HepG2 (cell line): ENCODE data around the gene KLHL8. TPM values are rescaled to one million over a fixed set of nuclear protein-coding genes. Genes with fewer than 3 reads are reported as not detected.

Source experiments
- ATAC-seq: fragments of 200-7000 bp; cut with Tn5 transposase; 3 replicates; pipeline ENCODE4 v1.9.1; 2020; ENCODE audit warnings: mild to moderate bottlenecking, moderate library complexity
- BruUV-seq: library from RNA; stranded (reverse); fragments of 400-500 nt; replicated peaks from 2 replicates; lab custom pipeline; 2021; lab: Mats Ljungman, UMichigan
- CTCF ChIA-PET: fragments of 300-600 bp; formaldehyde crosslinking; extraction: SDS; loops from one replicate; lab custom pipeline; 2021; ENCODE audit warnings: low total read pairs, inconsistent platforms, low intra/inter-chr PET ratio; lab: Yijun Ruan, JAX
- POLR2A ChIA-PET: fragments of 350-600 bp; sonication (Branson Sonifier 250); formaldehyde crosslinking; loops from one replicate; lab custom pipeline; 2020; ENCODE audit warnings: antibody characterized with exemption, inconsistent platforms; lab: Yijun Ruan, JAX
- DNase-seq: peaks from one replicate; pipeline ENCODE4 v3.0.0-alpha.2; 2015; ENCODE audit warnings: low spot score
- FAIRE-seq: peaks from 3 replicates; lab custom pipeline; 2011; peaks lifted over from hg19 to GRCh38; lab: Jason Lieb, UNC
- H2AFZ ChIP-seq: one replicate; pipeline ENCODE4 v1.6.1; 2011; ENCODE audit warnings: low read length, inconsistent platforms
- H3K27ac ChIP-seq: fragments of 300-600 bp; 3 replicates; pipeline ENCODE4 v1.8.0; 2011; ENCODE audit warnings: mixed run types, mild to moderate bottlenecking, mixed read lengths, low read length, inconsistent platforms; ENCODE audit not compliant: insufficient read depth; ENCODE audit errors: extremely low read length
- H3K27me3 ChIP-seq, 2 experiments: fragments of 200-600 bp in 1 of 2; 2 replicates in 1 of 2; 3 replicates in 1 of 2; pipeline versions ENCODE4 v1.6.0 to v1.8.0; 2011; ENCODE audit warnings: low read length in 2 of 2, mild to moderate bottlenecking in 2 of 2, moderate library complexity in 2 of 2, inconsistent platforms in 1 of 2; ENCODE audit not compliant: insufficient read depth in 2 of 2, control insufficient read depth in 1 of 2
- H3K36me3 ChIP-seq, 2 experiments: fragments of 200-600 bp in 1 of 2; replicated peaks in 1 of 2; 2 replicates in 1 of 2; 3 replicates in 1 of 2; pipeline versions ENCODE4 v1.5.1 to v1.8.0; 2011; ENCODE audit warnings: low read length in 2 of 2, inconsistent platforms in 1 of 2; ENCODE audit not compliant: insufficient read depth in 2 of 2, control insufficient read depth in 1 of 2
- H3K4me1 ChIP-seq: 2 replicates; pipeline ENCODE4 v1.5.1; 2012; ENCODE audit warnings: low read length, inconsistent platforms; ENCODE audit not compliant: insufficient read depth
- H3K4me2 ChIP-seq: 2 replicates; pipeline ENCODE4 v1.6.0; 2011; ENCODE audit warnings: low read depth, low read length, inconsistent platforms
- H3K4me3 ChIP-seq, 3 experiments: fragments of 200-600 bp in 1 of 3; sonication (generic), shearing (Covaris generic) in 1 of 3; replicated peaks in 1 of 3; 2 replicates each; pipeline ENCODE4 v1.5.1; 2011 to 2016; ENCODE audit warnings: low read length in 3 of 3, inconsistent platforms in 2 of 3, low read depth in 2 of 3, mild to moderate bottlenecking in 2 of 3, control low read depth in 1 of 3, mixed read lengths in 1 of 3; ENCODE audit not compliant: insufficient read depth in 1 of 3
- H3K79me2 ChIP-seq: one replicate; pipeline ENCODE4 v1.6.1; 2011; ENCODE audit warnings: low read length, inconsistent platforms; ENCODE audit not compliant: insufficient read depth
- H3K9ac ChIP-seq: 2 replicates; pipeline ENCODE4 v1.6.0; 2011; ENCODE audit warnings: mild to moderate bottlenecking, low read depth, low read length, inconsistent platforms; ENCODE audit not compliant: insufficient read depth
- H3K9me3 ChIP-seq: 2 replicates; pipeline ENCODE4 v1.5.1; 2012; ENCODE audit warnings: mild to moderate bottlenecking, low read length
- H4K20me1 ChIP-seq: 2 replicates; pipeline ENCODE4 v1.6.0; 2011; ENCODE audit warnings: inconsistent platforms, mild to moderate bottlenecking, low read length, moderate library complexity; ENCODE audit not compliant: insufficient read depth
- ATF1 ChIP-seq: IDR thresholded peaks from 2 replicates; pipeline ENCODE4 v1.6.1; 2016; ENCODE audit warnings: mild to moderate bottlenecking, control low read depth
- ERF ChIP-seq: IDR thresholded peaks from 2 replicates; pipeline ENCODE4 v1.6.1; 2018; ENCODE audit warnings: missing biosample characterization, missing genetic modification reagents
- FOSL1 ChIP-seq: sonication (generic); formaldehyde crosslinking; IDR thresholded peaks from 2 replicates; pipeline ENCODE4 v1.9.0; 2021; ENCODE audit warnings: missing genetic modification reagents, borderline replicate concordance
- JARID2 ChIP-seq: sonication (generic); formaldehyde crosslinking; IDR thresholded peaks from 2 replicates; pipeline ENCODE4 v1.8.1; 2023; ENCODE audit warnings: missing genetic modification reagents, inconsistent platforms; ENCODE audit not compliant: insufficient replicate concordance
- MAFG ChIP-seq: sonication (generic); formaldehyde crosslinking; IDR thresholded peaks from 2 replicates; pipeline ENCODE4 v1.5.1; 2020; ENCODE audit warnings: mild to moderate bottlenecking, missing genetic modification reagents
- MED8 ChIP-seq: sonication (generic); formaldehyde crosslinking; IDR thresholded peaks from 2 replicates; pipeline ENCODE4 v1.8.1; 2023; ENCODE audit warnings: mild to moderate bottlenecking, missing genetic modification reagents; ENCODE audit not compliant: insufficient replicate concordance
- POLR2AphosphoS5 ChIP-seq: IDR thresholded peaks from 2 replicates; pipeline ENCODE4 v1.6.1; 2012; ENCODE audit warnings: low read depth, low read length
- SKI ChIP-seq: fragments of 450-650 bp; IDR thresholded peaks from one replicate; pipeline ENCODE4 v1.6.1; 2018; ENCODE audit warnings: mild to moderate bottlenecking; ENCODE audit not compliant: partially characterized antibody
- TAF15 ChIP-seq: fragments of 200-400 bp; formaldehyde crosslinking; IDR thresholded peaks from one replicate; pipeline ENCODE4 v1.6.1; 2018; ENCODE audit warnings: mild to moderate bottlenecking, low read depth, low read length; ENCODE audit not compliant: poor library complexity, severe bottlenecking
- ZBTB42 ChIP-seq: sonication (generic); formaldehyde crosslinking; IDR thresholded peaks from 2 replicates; pipeline ENCODE4 v1.5.0; 2020; ENCODE audit warnings: mild to moderate bottlenecking, missing genetic modification reagents
- ZBTB46 ChIP-seq: sonication (generic); formaldehyde crosslinking; IDR thresholded peaks from 2 replicates; pipeline ENCODE4 v1.4.0; 2020; ENCODE audit warnings: mild to moderate bottlenecking, missing genetic modification reagents, borderline replicate concordance
- ZMAT3 ChIP-seq: sonication (generic); formaldehyde crosslinking; conservative IDR thresholded peaks from 2 replicates; pipeline ENCODE4 v1.7.0; 2021; ENCODE audit warnings: missing genetic modification reagents
- ZNF558 ChIP-seq: sonication (generic); formaldehyde crosslinking; IDR thresholded peaks from 2 replicates; pipeline ENCODE4 v1.9.0; 2022; ENCODE audit warnings: mild to moderate bottlenecking, missing genetic modification reagents, borderline replicate concordance
- ZNF615 ChIP-seq: sonication (generic); formaldehyde crosslinking; IDR thresholded peaks from 2 replicates; pipeline ENCODE4 v1.5.0; 2020; ENCODE audit warnings: mild to moderate bottlenecking, missing genetic modification reagents, borderline replicate concordance
- ZNF879 ChIP-seq: sonication (generic); formaldehyde crosslinking; IDR thresholded peaks from 2 replicates; pipeline ENCODE4 v1.8.1; 2023; ENCODE audit warnings: missing genetic modification reagents
- WGBS: methylation state at CpG from one replicate; pipeline ENCODE4 v1.1.6; 2017; ENCODE audit warnings: low lambda C conversion rate; 5-methylcytosine and 5-hydroxymethylcytosine counted together
- in situ Hi-C: cut with HindIII; loops from 2 replicates; pipeline ENCODE4 v1.10.0; 2017; ENCODE audit warnings: low pct_unique_long_range_greater_than_20kb; ENCODE audit not compliant: extremely low pct_ligation_motif_present
- intact Hi-C: fragments of 100-400 bp; cut with micrococcal nuclease; formaldehyde crosslinking; loops from one replicate; pipeline ENCODE4 v1.10.0; 2022; ENCODE audit not compliant: unreplicated experiment
- polyA plus RNA-seq, 8 experiments: library from polyadenylated mRNA; depleted of rRNA in 3 of 8; stranded (reverse) in 7 of 8; unstranded in 1 of 8; fragments of >200 nt; fragmentation: Illumina TruSeq in 4 of 8; extraction: Trizol in 4 of 8; gene quantifications; 2 replicates each; pipeline versions ENCODE4 v1.2.1 to v1.2.3, GENCODE V29; 2011 to 2016; ENCODE audit warnings: low read depth in 4 of 8, missing spikeins in 1 of 8, mixed read lengths in 1 of 8; ENCODE audit not compliant: insufficient read depth in 1 of 8
- total RNA-seq, 5 experiments: library from RNA; depleted of rRNA; stranded (reverse); fragments of >200 nt; fragmentation: Illumina TruSeq; extraction: Trizol; gene quantifications; 2 replicates each; pipeline ENCODE4 v1.2.3, GENCODE V29; 2016; ENCODE audit warnings: low read depth in 1 of 5
- TF ChIP-seq, protein P1 (sequence below): sonication (generic); formaldehyde crosslinking; IDR thresholded peaks from 2 replicates; pipeline ENCODE4 v1.5.0; 2020; ENCODE audit warnings: mild to moderate bottlenecking, missing genetic modification reagents, borderline replicate concordance
- TF ChIP-seq, protein P2 (sequence below): sonication (generic); formaldehyde crosslinking; conservative IDR thresholded peaks from 2 replicates; pipeline ENCODE4 v1.4.0; 2020; ENCODE audit warnings: missing genetic modification reagents

The KLHL8 gene
- total and polyA plus RNA-seq, 2 of the 13 experiments (the other 11 are each of a cell fraction or from before 2014, with no cell fraction given) = 2.8 to 11.7 TPM

DNA sequence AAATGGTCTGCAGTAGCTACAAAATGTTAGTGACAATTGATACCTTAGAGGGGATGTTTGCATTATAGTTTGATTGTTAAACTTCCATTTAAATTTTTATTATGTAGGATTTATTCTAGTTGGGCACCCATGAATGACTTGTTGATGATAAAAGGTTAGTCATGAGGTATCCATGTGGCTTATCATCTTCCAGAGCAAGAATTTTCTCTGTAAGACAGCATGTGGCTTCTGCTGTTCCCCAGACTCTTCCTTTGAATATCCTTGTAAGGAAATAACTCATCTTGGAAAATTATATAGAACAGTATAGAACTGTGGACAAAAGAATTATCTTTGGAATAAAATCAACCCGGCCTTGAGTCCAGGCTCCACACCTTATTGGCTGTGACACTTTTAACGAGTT lies 40.1 kb upstream of the KLHL8 start (continued):
- TF ChIP-seq ZBTB46 (CRISPR knock-in tag) = no peak
- TF ChIP-seq, protein P1, sequence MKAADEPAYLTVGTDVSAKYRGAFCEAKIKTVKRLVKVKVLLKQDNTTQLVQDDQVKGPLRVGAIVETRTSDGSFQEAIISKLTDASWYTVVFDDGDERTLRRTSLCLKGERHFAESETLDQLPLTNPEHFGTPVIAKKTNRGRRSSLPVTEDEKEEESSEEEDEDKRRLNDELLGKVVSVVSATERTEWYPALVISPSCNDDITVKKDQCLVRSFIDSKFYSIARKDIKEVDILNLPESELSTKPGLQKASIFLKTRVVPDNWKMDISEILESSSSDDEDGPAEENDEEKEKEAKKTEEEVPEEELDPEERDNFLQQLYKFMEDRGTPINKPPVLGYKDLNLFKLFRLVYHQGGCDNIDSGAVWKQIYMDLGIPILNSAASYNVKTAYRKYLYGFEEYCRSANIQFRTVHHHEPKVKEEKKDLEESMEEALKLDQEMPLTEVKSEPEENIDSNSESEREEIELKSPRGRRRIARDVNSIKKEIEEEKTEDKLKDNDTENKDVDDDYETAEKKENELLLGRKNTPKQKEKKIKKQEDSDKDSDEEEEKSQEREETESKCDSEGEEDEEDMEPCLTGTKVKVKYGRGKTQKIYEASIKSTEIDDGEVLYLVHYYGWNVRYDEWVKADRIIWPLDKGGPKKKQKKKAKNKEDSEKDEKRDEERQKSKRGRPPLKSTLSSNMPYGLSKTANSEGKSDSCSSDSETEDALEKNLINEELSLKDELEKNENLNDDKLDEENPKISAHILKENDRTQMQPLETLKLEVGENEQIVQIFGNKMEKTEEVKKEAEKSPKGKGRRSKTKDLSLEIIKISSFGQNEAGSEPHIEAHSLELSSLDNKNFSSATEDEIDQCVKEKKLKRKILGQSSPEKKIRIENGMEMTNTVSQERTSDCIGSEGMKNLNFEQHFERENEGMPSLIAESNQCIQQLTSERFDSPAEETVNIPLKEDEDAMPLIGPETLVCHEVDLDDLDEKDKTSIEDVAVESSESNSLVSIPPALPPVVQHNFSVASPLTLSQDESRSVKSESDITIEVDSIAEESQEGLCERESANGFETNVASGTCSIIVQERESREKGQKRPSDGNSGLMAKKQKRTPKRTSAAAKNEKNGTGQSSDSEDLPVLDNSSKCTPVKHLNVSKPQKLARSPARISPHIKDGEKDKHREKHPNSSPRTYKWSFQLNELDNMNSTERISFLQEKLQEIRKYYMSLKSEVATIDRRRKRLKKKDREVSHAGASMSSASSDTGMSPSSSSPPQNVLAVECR (CRISPR knock-in tag) = no peak

DNA sequence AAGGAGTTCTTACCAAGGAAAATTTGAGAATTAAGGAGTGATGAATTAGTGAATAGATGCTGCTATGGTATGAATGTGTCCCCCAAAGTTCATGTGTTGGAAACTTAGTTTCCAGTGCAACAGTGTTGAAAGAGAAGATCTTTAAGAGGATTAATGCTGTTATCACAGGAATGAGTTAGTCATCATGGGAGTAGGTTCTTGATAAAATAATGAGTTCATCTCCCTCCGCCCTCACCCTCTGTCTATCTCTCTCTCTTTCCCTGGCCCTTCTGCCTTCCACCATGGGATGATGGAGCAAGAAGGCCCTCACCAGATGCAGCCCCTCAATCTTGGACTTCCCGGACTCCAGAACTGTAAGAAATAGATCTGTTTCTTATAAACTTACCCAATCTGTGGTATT lies 38.3 kb upstream of the KLHL8 start:
- Histone ChIP-seq H3K4me1 (no peaks in the 10 kb centered on the region), H2AFZ (no peak overlapping the region), H3K4me2 (no peak overlapping the region), H3K79me2 (no peaks in the 10 kb centered on the region), H3K27ac (no peak overlapping the region), H4K20me1 (no peaks in the 10 kb centered on the region), H3K4me3 (no peak overlapping the region), H3K9ac (no peak overlapping the region), H3K9me3 (peaks cover 8% of the 10 kb centered on the region), H3K27me3 (no peaks in the 10 kb centered on the region; a peak in 1 of 5 replicates), H3K36me3 (no peaks in the 10 kb centered on the region)
- BruUV-seq = no TSS peak
- in situ Hi-C loops (loop anchor here (25.0 kb wide), 1 partner anchor 579 kb away; the partner anchor contains the start of gene MEPE), intact Hi-C loops (no loop called here)
- DNase-seq = no peak
- TF ChIP-seq ATF1 (CRISPR knock-in tag) = no peak
- TF ChIP-seq MED8 = no peak
- TF ChIP-seq ERF (CRISPR knock-in tag) = no peak
- TF ChIP-seq ZBTB42 (CRISPR knock-in tag) = no peak
- TF ChIP-seq FOSL1 (CRISPR knock-in tag) = no peak
- TF ChIP-seq ZMAT3 (CRISPR knock-in tag) = no peak
- no peak for TF ChIP-seq ZNF879 (CRISPR knock-in tag)
- no peak for TF ChIP-seq JARID2 (CRISPR knock-in tag)
- TF ChIP-seq ZNF558 (CRISPR knock-in tag) = no peak
- no peak for TF ChIP-seq POLR2AphosphoS5
- no peak for TF ChIP-seq SKI
- TF ChIP-seq MAFG (CRISPR knock-in tag) = no peak
- TF ChIP-seq, protein P2, sequence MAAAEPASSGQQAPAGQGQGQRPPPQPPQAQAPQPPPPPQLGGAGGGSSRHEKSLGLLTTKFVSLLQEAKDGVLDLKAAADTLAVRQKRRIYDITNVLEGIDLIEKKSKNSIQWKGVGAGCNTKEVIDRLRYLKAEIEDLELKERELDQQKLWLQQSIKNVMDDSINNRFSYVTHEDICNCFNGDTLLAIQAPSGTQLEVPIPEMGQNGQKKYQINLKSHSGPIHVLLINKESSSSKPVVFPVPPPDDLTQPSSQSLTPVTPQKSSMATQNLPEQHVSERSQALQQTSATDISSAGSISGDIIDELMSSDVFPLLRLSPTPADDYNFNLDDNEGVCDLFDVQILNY = no peak
- no peak for TF ChIP-seq ZNF615 (CRISPR knock-in tag)
- TF ChIP-seq TAF15 = no peak
- no peak for FAIRE-seq
- ChIA-PET POLR2A (no interaction called here), CTCF (no interaction called here)
- WGBS = 29% methylated on average over 2 of the region's 2 CpGs
- ATAC-seq = no peak
